Breast epithelium (tissue), 4 donors: ENCODE results near the gene RAET1E. TPM values are rescaled to one million over a fixed set of nuclear protein-coding genes. Genes with fewer than 3 reads are reported as not detected.
"Not testable (repeated sequence)": the region's sequence is repeated elsewhere in the genome, so short reads cannot be mapped to it uniquely, and the experiment has no call there.

ENCODE experiments used
- DNase-seq, 2 donors: peaks; one replicate each; pipeline ENCODE4 v3.0.0-alpha.2; 2019; ENCODE audit warnings: low spot score in 2 of 2
- H3K27ac ChIP-seq, 2 donors: fragments of 200-600 bp; sonication (generic) in 1 of 2; one replicate each; pipeline ENCODE4 v1.5.1; 2016 to 2019; ENCODE audit warnings: mild to moderate bottlenecking in 1 of 2
- H3K27me3 ChIP-seq, 2 donors: fragments of 200-600 bp; sonication (generic) in 1 of 2; one replicate each; pipeline versions ENCODE4 v1.5.1 to v1.6.0; 2017 to 2019; ENCODE audit warnings: control low read depth in 1 of 2, mild to moderate bottlenecking in 1 of 2
- H3K36me3 ChIP-seq: fragments of 200-600 bp; one replicate; pipeline ENCODE4 v1.5.1; 2019
- H3K4me1 ChIP-seq, 2 donors: fragments of 200-600 bp; sonication (generic); one replicate each; pipeline ENCODE4 v1.5.1; 2016 to 2019; ENCODE audit warnings: control low read depth in 1 of 2
- H3K4me3 ChIP-seq, 3 donors: fragments of 200-600 bp; sonication (generic); 1 replicate in 2 of 3; 2 replicates in 1 of 3; pipeline ENCODE4 v1.5.1; 2016 to 2019; ENCODE audit warnings: mild to moderate bottlenecking in 3 of 3, moderate library complexity in 2 of 3
- H3K9me3 ChIP-seq, 2 donors: fragments of 200-600 bp; sonication (generic) in 1 of 2; one replicate each; pipeline ENCODE4 v1.5.1; 2016 to 2019; ENCODE audit warnings: control low read depth in 1 of 2
- CTCF ChIP-seq, 3 donors: fragments of 450-650 bp; IDR thresholded peaks; one replicate each; pipeline ENCODE4 v1.5.1; 2016 to 2017; ENCODE audit warnings: antibody characterized with exemption in 3 of 3, mild to moderate bottlenecking in 3 of 3, moderate library complexity in 3 of 3
- POLR2A ChIP-seq: fragments of 450-650 bp; IDR thresholded peaks from one replicate; pipeline ENCODE4 v1.6.1; 2016; ENCODE audit warnings: antibody characterized with exemption, mild to moderate bottlenecking, moderate library complexity
- POLR2AphosphoS5 ChIP-seq, 3 donors: sonication (generic); formaldehyde crosslinking; IDR thresholded peaks; one replicate each; pipeline ENCODE4 v1.6.1; 2017; ENCODE audit warnings: antibody characterized with exemption in 3 of 3
- intact Hi-C: fragments of 100-400 bp; cut with DNase I; formaldehyde crosslinking; loops from one replicate; pipeline ENCODE4 v1.15.1; 2023; ENCODE audit warnings: low total_unique reads
- total RNA-seq, 3 donors: library from RNA; depleted of rRNA; stranded (reverse); fragments of >200 nt; gene quantifications; one replicate each; pipeline ENCODE4 v1.1.0, GENCODE V29; 2016

Gene RAET1E
- total RNA-seq, 3 donors from 2014 or later: 2.0 TPM; not detected in 2

- TF ChIP-seq POLR2A (no peak), POLR2AphosphoS5 (IDR thresholded peaks at IDR 0.05) (peak in 1 of 3 donors; percentile 7)
- intact Hi-C loops: no loop called here
- Histone ChIP-seq H3K27ac (no peak overlapping the region), H3K4me1 (no peaks in the 10 kb centered on the region), H3K9me3 (no peaks in the 10 kb centered on the region), H3K27me3 (peaks cover 0 to 59% of the 10 kb centered on the region in 2 donors), H3K4me3 (peak overlapping the region; percentile 35 to 68 (median 51)), H3K36me3 (no peaks in the 10 kb centered on the region)
- no peak for DNase-seq
Observed at GRCh38 chr6:149938571-149939355, 40.9 kb upstream of the RAET1E start.

DNA sequence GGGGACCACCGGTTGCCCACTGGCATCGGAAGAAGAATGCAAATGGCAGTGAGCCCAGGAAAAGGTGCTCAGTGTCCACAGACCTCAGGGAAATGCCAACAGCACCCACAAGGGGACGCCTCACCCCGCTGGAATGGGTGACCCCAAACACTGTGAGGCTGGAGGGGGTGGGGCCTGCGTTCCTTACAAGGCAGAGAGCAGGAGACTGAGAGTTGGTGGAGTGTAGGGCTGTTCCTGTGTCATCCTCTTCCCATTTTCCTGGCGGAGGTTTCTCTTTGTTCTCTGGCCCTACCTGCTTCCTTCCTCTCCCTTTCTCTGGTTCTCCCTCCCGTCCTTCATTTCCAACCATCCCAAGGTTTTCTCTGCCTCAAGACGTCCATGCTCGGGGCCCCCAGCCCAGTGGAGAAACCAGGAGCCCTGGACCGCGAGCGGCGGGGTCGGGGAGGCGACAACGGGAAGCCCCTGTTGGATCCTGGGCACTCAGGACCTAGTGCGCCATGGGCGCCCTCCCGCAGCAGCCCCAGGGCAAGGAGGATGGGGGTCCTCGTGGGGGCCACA lies 40.2 kb upstream of the RAET1E start:
- H3K27me3 ChIP-seq: peaks cover 0 to 59% of the 10 kb centered on the region in 2 donors
- H3K4me1 ChIP-seq, intact Hi-C loops, H3K27ac ChIP-seq, DNase-seq, H3K36me3 ChIP-seq, H3K9me3 ChIP-seq: not testable (repeated sequence)
- H3K4me3 ChIP-seq: peak overlapping the region; percentile 35 to 68 (median 51)

GRCh38 chr6:149936743-149937142 lies 38.8 kb upstream of the RAET1E start:
- Histone ChIP-seq H3K27ac (no peak overlapping the region), H3K36me3 (no peaks in the 10 kb centered on the region), H3K27me3 (peaks cover 0 to 59% of the 10 kb centered on the region in 2 donors), H3K9me3 (no peaks in the 10 kb centered on the region), H3K4me3 (no peak overlapping the region), H3K4me1 (no peaks in the 10 kb centered on the region)
- intact Hi-C loops: no loop called here
- no peak for DNase-seq
- no peak for TF ChIP-seq POLR2AphosphoS5 (IDR thresholded peaks at IDR 0.05)
- TF ChIP-seq POLR2A: no peak
- TF ChIP-seq CTCF (IDR thresholded peaks at IDR 0.05): no peak

DNA sequence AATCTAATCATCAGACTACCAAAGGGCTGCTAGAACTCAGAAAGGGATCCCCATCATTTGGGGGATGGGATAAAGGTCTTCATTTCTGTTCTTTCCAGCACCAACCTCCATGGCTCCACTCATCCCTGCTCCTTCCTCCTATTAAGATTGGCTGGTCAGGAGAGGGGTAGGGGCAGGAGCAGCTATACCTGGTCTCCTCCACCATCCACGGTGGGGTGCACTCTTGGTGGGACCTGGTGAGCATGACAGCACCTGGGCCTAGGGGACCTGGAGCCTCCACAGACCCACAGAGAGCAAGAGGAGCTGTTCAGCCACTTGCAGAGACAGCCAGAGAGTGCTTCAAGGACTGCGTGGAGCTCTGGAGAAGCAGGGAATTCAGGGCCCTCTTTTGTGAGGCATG lies 37.8 kb upstream of the RAET1E start:
- TF ChIP-seq CTCF (IDR thresholded peaks at IDR 0.05): no peak
- H3K27me3 ChIP-seq: peaks cover 0 to 54% of the 10 kb centered on the region in 2 donors
- intact Hi-C loops: no loop called here

DNA sequence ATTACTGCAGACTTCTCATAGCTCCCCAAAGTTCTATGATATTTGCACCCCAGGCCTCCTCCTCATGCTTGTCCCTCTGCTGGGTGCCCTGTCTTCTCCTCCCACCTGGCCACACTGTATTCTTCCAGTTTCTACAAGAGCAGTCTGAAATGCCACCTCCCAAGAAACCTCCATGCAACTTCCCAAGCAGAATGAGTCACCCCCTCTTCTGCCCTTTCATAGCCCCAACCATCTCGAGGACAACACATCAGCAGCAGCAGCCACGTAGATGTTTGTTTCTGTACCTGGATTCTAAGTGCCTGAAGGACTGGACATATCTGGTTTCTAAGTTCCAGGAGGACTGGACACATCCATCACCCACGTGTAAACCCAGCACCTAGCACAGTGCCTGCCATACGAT lies 37.3 kb upstream of the RAET1E start:
- no peak overlapping the region for H3K27ac ChIP-seq
- H3K4me1 ChIP-seq: no peaks in the 10 kb centered on the region
- H3K27me3 ChIP-seq: peaks cover 0 to 50% of the 10 kb centered on the region in 2 donors
- H3K9me3 ChIP-seq: no peaks in the 10 kb centered on the region
- H3K36me3 ChIP-seq: no peaks in the 10 kb centered on the region
- intact Hi-C loops: no loop called here
- DNase-seq: no peak
- TF ChIP-seq CTCF (IDR thresholded peaks at IDR 0.05): no peak
- TF ChIP-seq POLR2A: no peak
- TF ChIP-seq POLR2AphosphoS5 (IDR thresholded peaks at IDR 0.05): no peak
- H3K4me3 ChIP-seq: no peak overlapping the region

More for the DNA sequence above, 37.8 kb upstream of the RAET1E start:
- DNase-seq: no peak
- H3K9me3 ChIP-seq: no peaks in the 10 kb centered on the region
- no peak overlapping the region for H3K27ac ChIP-seq
- no peaks in the 10 kb centered on the region for H3K36me3 ChIP-seq
- no peak overlapping the region for H3K4me3 ChIP-seq
- H3K4me1 ChIP-seq: no peaks in the 10 kb centered on the region
